Measurements from ENCODE around the gene NCAM1.

Gene NCAM1

DNA sequence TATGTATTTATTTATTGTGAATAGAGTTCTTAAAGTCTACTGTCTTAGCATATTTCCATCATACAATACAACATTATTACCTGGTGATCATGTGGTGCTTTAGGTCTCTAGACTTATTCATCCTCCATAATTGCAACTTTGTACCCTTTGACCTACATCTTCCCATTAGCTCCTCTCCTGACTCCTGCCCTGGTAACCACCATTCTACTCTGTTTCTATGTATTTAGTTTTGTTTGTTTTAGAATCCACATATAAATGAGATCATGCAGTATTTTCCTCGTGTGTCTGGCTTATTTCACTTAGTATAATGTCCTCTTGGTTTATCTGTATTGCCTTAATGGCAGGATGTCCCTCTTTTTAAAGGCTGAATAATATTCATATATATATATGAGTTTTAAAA, 22.7 kb downstream of the NCAM1 start:
- no peaks in the 10 kb centered on the region for H3K36me3 ChIP-seq (ENCODE audit: insufficient read depth, insufficient read length, low read length)
- H3K27me3 ChIP-seq (ENCODE audit: insufficient read depth, insufficient read length) = no peaks in the 10 kb centered on the region
- no peaks in the 10 kb centered on the region for H3K4me1 ChIP-seq (ENCODE audit: insufficient read depth, insufficient read length)
- TF ChIP-seq YY1 (IDR thresholded peaks at IDR 0.05; ENCODE audit: insufficient read depth, insufficient read length) (no peak), ZNF274 (IDR thresholded peaks at IDR 0.05; ENCODE audit: low read depth, low read length) (no peak), SUZ12 (IDR thresholded peaks at IDR 0.05; ENCODE audit: extremely low read depth, insufficient read depth, insufficient read length) (no peak)
- H3K9ac ChIP-seq (ENCODE audit: insufficient read length, low read depth) = no peak overlapping the region
- DNase-seq (ENCODE audit: low read depth, low spot score) = no peak
- H3K4me3 ChIP-seq (ENCODE audit: insufficient read length, low read depth) = no peak overlapping the region
- H3K9me3 ChIP-seq (ENCODE audit: insufficient read depth, low read length) = peaks cover 5% of the 10 kb centered on the region; the same call in 1 of the 2 replicates

DNA sequence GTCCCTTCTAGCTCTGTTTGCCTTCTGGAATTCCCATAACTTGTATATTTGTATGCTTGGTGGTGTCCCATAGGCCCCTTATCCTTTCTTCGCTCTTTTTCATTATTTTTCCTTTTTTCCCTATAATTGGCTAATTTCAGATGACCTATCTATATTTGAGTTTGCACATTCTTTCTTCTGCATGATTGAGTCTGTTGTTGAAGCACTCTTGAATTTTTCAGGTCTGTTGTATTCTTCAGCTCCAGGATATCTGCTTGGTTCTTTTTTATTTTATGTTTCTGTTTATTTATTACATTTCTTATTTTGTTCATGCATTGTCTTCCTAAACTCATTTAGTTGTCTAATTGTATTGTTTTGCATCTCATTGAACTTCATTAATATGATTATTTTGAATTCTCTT, 28.0 kb downstream of the NCAM1 start:
- H3K36me3 ChIP-seq (ENCODE audit: insufficient read depth, insufficient read length, low read length) = no peaks in the 10 kb centered on the region
- DNase-seq (ENCODE audit: low read depth, low spot score) = no peak
- H3K27me3 ChIP-seq (ENCODE audit: insufficient read depth, insufficient read length) = no peaks in the 10 kb centered on the region
- TF ChIP-seq YY1 (IDR thresholded peaks at IDR 0.05; ENCODE audit: insufficient read depth, insufficient read length) (no peak), SUZ12 (IDR thresholded peaks at IDR 0.05; ENCODE audit: extremely low read depth, insufficient read depth, insufficient read length) (no peak), ZNF274 (IDR thresholded peaks at IDR 0.05; ENCODE audit: low read depth, low read length) (no peak)
- H3K4me3 ChIP-seq (ENCODE audit: insufficient read length, low read depth) = no peak overlapping the region
- no peaks in the 10 kb centered on the region for H3K4me1 ChIP-seq (ENCODE audit: insufficient read depth, insufficient read length)
- peaks cover 5% of the 10 kb centered on the region; the same call in 1 of the 2 replicates for H3K9me3 ChIP-seq (ENCODE audit: insufficient read depth, low read length)
- no peak overlapping the region for H3K9ac ChIP-seq (ENCODE audit: insufficient read length, low read depth)

DNA sequence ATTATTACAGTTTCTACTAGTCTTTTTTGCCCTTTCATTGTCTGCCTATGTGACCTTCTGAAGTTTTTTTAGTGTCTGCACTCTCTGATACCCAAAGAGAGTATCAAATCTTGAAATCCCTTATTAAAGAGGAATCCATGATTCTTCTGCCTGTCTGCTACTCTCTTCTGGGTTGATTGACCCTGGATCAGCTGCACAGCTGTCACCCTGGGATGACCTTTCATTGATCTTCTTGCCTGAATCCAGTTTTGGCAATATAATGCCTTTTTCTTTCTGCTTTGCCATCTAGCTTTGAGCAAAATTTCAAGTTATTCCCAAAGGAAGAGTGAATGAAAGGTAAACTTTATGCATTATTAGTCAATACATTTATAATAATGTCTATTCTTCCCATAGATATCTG, 32.6 kb downstream of the NCAM1 start:
- H3K4me1 ChIP-seq (ENCODE audit: insufficient read depth, insufficient read length) = no peaks in the 10 kb centered on the region
- H3K36me3 ChIP-seq (ENCODE audit: insufficient read depth, insufficient read length, low read length) = no peaks in the 10 kb centered on the region
- TF ChIP-seq ZNF274 (IDR thresholded peaks at IDR 0.05; ENCODE audit: low read depth, low read length) = no peak
- no peak for TF ChIP-seq YY1 (IDR thresholded peaks at IDR 0.05; ENCODE audit: insufficient read depth, insufficient read length)
- no peak for TF ChIP-seq SUZ12 (IDR thresholded peaks at IDR 0.05; ENCODE audit: extremely low read depth, insufficient read depth, insufficient read length)
- no peaks in the 10 kb centered on the region for H3K27me3 ChIP-seq (ENCODE audit: insufficient read depth, insufficient read length)
- no peak overlapping the region for H3K4me3 ChIP-seq (ENCODE audit: insufficient read length, low read depth)
- no peak overlapping the region for H3K9ac ChIP-seq (ENCODE audit: insufficient read length, low read depth)
- DNase-seq (ENCODE audit: low read depth, low spot score) = no peak
- H3K9me3 ChIP-seq (ENCODE audit: insufficient read depth, low read length) = no peaks in the 10 kb centered on the region

DNA sequence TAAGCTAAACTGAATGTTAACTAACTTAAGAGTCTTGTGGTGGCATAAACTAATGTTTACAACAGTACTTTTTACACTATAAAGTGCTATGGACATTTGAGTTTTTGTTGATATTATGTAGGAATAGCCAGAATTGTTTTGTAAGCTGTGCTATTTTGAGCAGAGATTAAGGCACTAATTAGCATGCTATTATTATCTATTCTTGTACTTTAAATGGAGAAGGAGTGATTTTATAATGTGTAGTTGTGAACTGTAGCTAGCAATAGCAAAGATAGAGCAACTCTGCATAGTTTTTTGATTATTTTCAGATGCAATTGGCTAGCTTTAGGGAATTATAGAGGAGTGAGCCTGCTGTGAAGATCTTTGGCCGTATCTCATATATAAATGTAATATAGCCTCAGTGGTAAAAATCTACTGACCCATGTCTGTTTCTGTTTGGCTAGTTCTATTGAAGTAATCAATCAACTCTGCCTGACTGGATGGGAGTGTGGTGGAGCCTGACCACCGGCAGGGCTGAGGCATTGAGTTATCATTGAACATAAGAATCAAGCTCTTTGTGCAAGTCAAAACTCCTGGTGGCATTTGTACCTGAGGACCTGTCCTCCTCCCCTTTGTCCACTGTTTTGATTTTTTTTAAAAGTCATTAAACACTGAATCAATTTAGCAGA, 34.3 kb downstream of the NCAM1 start:
- TF ChIP-seq ZNF274 (IDR thresholded peaks at IDR 0.05; ENCODE audit: low read depth, low read length) (no peak), YY1 (IDR thresholded peaks at IDR 0.05; ENCODE audit: insufficient read depth, insufficient read length) (no peak), SUZ12 (IDR thresholded peaks at IDR 0.05; ENCODE audit: extremely low read depth, insufficient read depth, insufficient read length) (no peak)
- Histone ChIP-seq H3K27me3 (ENCODE audit: insufficient read depth, insufficient read length) (no peaks in the 10 kb centered on the region), H3K36me3 (ENCODE audit: insufficient read depth, insufficient read length, low read length) (no peaks in the 10 kb centered on the region), H3K4me1 (ENCODE audit: insufficient read depth, insufficient read length) (no peaks in the 10 kb centered on the region), H3K4me3 (ENCODE audit: insufficient read length, low read depth) (no peak overlapping the region), H3K9me3 (ENCODE audit: insufficient read depth, low read length) (no peaks in the 10 kb centered on the region), H3K9ac (ENCODE audit: insufficient read length, low read depth) (no peak overlapping the region)
- no peak for DNase-seq (ENCODE audit: low read depth, low spot score)

DNA sequence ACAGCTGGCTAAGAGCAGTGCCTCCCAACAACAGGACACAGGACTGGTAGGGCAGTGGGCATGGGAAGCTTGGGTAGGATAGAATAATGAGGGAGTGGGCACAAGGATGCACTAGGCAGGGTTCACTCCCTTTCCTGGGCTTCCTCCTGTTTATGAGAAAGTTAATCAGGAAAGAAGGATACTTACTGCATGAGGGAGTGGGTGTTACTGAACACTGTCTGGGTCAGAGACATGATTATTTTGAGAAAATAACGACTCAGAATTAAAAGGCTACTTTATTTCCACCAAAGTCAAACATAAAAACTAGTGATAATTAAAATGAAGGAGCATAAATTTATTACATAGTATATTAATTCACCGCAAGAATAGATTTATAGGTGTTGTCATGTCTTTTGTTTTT, 35.8 kb downstream of the NCAM1 start:
- Histone ChIP-seq H3K4me1 (ENCODE audit: insufficient read depth, insufficient read length) (no peaks in the 10 kb centered on the region), H3K36me3 (ENCODE audit: insufficient read depth, insufficient read length, low read length) (no peaks in the 10 kb centered on the region), H3K4me3 (ENCODE audit: insufficient read length, low read depth) (no peak overlapping the region), H3K27me3 (ENCODE audit: insufficient read depth, insufficient read length) (no peaks in the 10 kb centered on the region), H3K9ac (ENCODE audit: insufficient read length, low read depth) (no peak overlapping the region), H3K9me3 (ENCODE audit: insufficient read depth, low read length) (no peaks in the 10 kb centered on the region)
- TF ChIP-seq YY1 (IDR thresholded peaks at IDR 0.05; ENCODE audit: insufficient read depth, insufficient read length) = no peak
- no peak for TF ChIP-seq ZNF274 (IDR thresholded peaks at IDR 0.05; ENCODE audit: low read depth, low read length)
- TF ChIP-seq SUZ12 (IDR thresholded peaks at IDR 0.05; ENCODE audit: extremely low read depth, insufficient read depth, insufficient read length) = no peak
- DNase-seq (ENCODE audit: low read depth, low spot score) = no peak

DNA sequence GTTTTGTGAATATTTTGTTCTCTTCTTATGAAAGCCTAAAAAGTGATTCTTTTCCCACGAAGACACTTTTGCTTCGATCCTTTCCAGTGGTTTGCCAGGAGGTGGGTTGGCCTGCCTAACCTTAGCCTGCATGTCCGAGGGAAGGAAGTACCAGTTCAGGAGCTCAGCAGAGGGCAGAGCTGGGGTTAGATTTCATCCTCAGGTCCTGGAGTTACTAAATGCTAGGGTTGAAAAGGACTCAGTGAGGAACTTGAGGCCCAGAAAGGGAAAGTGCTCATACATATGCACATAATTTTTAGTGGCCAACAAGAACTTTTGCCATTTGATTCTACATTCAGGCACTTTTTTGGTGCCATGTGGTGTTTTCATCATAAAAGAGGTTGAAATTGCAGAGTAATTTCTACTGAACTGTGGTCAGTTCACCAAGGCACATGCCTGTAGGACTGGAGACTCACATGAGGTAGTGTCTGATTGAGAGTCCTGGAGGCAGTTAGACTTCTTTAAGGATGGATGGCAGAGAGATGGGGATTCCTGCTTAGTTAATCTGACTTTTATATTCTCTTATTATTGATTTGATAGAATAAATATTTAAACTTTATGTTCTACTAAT, 36.7 kb downstream of the NCAM1 start:
- Histone ChIP-seq H3K27me3 (ENCODE audit: insufficient read depth, insufficient read length) (no peaks in the 10 kb centered on the region), H3K9me3 (ENCODE audit: insufficient read depth, low read length) (no peaks in the 10 kb centered on the region), H3K4me3 (ENCODE audit: insufficient read length, low read depth) (no peak overlapping the region), H3K4me1 (ENCODE audit: insufficient read depth, insufficient read length) (no peaks in the 10 kb centered on the region), H3K9ac (ENCODE audit: insufficient read length, low read depth) (no peak overlapping the region), H3K36me3 (ENCODE audit: insufficient read depth, insufficient read length, low read length) (no peaks in the 10 kb centered on the region)
- DNase-seq (ENCODE audit: low read depth, low spot score) = no peak
- TF ChIP-seq YY1 (IDR thresholded peaks at IDR 0.05; ENCODE audit: insufficient read depth, insufficient read length) (no peak), ZNF274 (IDR thresholded peaks at IDR 0.05; ENCODE audit: low read depth, low read length) (no peak), SUZ12 (IDR thresholded peaks at IDR 0.05; ENCODE audit: extremely low read depth, insufficient read depth, insufficient read length) (no peak)

DNA sequence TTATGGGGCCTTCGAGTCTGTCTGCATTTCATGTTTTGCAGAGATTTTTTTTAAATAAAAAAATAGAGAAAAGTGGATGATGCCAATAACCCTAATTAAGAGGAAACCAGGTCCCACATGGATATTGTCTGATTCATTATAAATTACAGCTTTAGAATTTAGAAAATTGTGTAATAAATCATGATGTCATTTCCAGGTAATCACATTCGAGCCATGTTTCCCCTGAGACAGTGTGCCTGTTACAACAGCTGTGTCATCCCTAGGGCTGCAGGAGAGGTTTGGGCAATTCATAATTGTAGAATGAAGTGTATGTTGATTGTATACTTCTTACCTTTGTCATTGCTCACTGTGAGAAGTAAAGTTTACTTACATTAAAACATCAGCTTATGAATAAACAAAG, 38.3 kb downstream of the NCAM1 start:
- no peak overlapping the region for H3K9ac ChIP-seq (ENCODE audit: insufficient read length, low read depth)
- H3K36me3 ChIP-seq (ENCODE audit: insufficient read depth, insufficient read length, low read length) = no peaks in the 10 kb centered on the region
- DNase-seq (ENCODE audit: low read depth, low spot score) = no peak
- TF ChIP-seq YY1 (IDR thresholded peaks at IDR 0.05; ENCODE audit: insufficient read depth, insufficient read length) (no peak), ZNF274 (IDR thresholded peaks at IDR 0.05; ENCODE audit: low read depth, low read length) (no peak)
- H3K27me3 ChIP-seq (ENCODE audit: insufficient read depth, insufficient read length) = no peaks in the 10 kb centered on the region
- no peaks in the 10 kb centered on the region for H3K9me3 ChIP-seq (ENCODE audit: insufficient read depth, low read length)
- no peak overlapping the region for H3K4me3 ChIP-seq (ENCODE audit: insufficient read length, low read depth)
- no peaks in the 10 kb centered on the region for H3K4me1 ChIP-seq (ENCODE audit: insufficient read depth, insufficient read length)
